SHP77 treated with DMSO at 0.1 percent for 48 hours (cell line): ENCODE measurements around the gene SMC4.
A peak's percentile ranks its signal among the peaks of the same experiment; 100 is the strongest.
"Not testable (repeated sequence)": the region's sequence is repeated elsewhere in the genome, so short reads cannot be mapped to it uniquely, and the experiment has no call there.

Experiments
- DNase-seq: peaks from one replicate; lab custom pipeline; 2025; lab: John Stamatoyannopoulos, UW

The SMC4 gene

DNA sequence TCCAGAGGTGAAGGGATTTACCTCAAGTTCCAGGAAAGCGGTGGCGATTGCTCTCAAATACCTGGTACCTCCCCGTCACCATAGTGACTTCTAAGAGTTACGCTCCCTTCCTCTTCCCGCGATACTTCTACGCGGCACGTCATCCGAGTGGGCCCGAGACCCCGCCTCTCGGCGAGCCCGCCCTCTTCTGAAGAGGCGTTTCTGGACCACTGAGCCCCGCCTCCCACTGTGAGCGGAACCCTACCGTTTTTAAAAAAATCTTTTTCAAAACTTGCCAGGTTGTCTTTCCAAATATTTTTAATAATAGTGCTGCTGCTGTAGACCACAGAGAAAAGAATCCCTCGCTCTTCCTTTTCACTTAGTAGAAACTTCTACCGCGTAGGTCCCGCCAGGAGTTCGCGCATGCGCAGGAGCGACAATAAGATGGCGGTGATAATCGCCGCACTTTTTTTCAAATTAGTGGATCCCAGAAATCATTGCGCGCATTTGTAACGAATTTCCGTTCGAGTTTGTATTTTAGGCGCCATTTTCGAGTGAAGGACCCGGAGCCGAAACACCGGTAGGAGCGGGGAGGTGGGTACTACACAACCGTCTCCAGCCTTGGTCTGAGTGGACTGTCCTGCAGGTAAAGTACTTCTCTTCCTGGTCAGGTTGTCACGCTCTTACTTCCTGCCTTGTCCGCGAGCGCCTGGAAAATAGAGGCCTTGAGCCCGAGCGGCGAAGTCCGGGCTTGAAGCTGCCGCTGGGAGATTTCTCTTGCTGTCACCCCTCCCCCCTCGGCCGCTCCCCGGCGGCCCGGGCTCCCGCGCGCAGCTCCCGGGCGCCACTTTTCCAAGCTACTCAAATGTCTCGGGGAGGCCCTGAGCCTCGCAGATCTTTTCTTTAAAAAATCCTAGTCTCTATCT lies at the start of gene SMC4, which contains the start of gene IFT80:
TSS of gene SMC4 (plus strand) at position 526 of the 905 bp plus-strand sequence. CDS start 1,177 bp downstream, outside the sequence.
TSS of gene IFT80 (minus strand) at position 101 of the 905 bp plus-strand sequence. CDS start 14,625 bp downstream, outside the sequence.
- DNase-seq = peak; percentile 92

DNA sequence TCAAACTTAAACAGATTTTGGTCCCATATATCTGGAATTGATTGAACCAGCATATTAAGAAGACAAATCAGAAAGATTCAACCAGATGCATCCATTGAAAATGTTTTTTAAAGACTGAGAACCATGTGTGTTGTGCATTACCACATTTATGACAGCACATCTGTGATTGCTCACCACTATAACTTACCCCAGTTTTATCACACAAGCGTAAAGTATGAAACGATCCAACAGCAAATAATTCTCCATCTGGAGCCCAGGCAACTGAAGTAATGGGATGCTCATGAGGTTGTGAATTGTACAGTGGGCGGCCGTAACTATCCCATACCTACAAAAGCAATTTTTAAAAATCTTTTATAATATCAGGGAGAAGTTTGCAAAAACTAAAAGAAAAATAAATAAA lies 43.6 kb upstream of the SMC4 start:
- no peak for DNase-seq

DNA sequence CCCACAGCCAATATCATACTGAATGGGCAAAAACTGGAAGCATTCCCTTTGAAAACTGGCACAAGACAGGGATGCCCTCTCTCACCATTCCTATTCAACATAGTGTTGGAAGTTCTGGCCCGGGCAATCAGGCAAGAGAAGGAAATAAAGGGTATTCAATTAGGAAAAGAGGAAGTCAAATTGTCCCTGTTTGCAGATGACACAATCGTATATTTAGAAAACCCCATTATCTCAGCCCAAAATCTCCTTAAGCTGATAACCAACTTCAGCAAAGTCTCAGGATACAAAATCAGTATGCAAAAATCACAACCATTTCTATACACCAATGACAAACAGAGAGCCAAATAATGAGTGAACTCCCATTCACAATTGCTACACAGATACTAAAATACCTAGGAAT lies 36.6 kb upstream of the SMC4 start:
- not testable (repeated sequence) for DNase-seq

DNA sequence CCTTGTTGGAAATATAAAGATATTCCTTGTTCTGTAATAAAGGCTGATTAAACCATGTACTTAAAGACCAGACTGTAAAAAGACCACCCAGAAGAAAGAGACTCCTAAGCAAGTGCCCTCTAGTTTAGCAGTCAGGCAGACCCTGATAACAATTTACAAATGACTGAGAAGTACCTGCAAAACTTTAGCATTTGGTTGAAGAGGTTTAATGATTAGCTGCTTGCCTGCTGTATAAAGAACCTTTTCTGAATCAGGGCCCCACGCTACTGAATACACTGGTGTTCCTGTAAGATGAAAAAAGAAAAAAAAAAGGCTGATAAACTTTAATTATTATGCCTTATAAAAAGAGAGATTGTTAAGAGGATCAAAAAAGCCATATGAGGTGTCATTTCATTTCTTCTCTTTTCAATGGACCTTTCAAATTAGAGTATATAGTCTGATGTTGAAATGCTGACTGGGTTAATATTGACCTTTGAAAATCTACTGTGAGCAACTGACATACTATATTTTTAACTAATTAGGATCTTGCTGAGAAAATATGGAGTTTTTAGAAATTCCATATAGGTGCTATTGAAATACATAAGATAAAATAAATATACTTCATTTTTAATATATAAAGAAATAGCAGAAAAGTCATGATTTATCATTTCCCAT lies 33.5 kb upstream of the SMC4 start:
- DNase-seq = no peak

DNA sequence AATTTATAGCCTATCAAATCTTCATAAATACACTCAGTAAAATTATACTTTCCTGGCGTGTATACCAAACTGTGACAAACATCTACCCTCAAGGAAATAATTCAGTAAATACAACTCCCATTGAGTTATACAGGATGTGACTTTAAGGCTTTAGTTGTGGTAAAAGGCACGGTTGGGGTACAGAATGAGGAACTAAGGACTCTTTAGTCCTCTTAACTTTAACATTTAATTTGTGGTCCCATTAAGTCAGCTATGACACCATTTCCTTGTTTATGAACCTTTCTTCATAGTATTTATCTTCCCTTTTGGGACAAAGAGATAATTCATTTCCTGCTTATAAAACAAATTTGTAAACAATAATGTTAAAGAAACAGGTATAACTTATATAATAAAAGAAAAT lies 30.6 kb upstream of the SMC4 start:
- DNase-seq = no peak

DNA sequence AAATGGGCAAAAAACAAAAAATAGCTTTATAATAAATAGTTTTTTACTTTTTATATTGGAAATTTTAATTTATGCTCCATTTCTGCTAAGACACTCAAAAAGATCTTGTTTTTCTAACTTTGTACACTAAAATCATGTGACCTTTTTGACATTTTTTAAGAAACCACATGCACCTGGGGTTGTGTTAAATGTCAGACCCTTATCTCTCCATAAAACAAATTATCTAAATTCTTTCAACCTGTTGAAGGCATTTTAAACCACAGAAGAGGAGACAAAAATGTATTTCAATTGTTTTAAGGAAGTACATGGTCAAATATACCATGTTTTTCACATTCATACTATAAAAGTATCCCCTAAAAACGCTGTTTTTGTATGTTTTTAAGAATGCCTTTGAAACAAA lies 29.7 kb upstream of the SMC4 start:
- no peak for DNase-seq

DNA sequence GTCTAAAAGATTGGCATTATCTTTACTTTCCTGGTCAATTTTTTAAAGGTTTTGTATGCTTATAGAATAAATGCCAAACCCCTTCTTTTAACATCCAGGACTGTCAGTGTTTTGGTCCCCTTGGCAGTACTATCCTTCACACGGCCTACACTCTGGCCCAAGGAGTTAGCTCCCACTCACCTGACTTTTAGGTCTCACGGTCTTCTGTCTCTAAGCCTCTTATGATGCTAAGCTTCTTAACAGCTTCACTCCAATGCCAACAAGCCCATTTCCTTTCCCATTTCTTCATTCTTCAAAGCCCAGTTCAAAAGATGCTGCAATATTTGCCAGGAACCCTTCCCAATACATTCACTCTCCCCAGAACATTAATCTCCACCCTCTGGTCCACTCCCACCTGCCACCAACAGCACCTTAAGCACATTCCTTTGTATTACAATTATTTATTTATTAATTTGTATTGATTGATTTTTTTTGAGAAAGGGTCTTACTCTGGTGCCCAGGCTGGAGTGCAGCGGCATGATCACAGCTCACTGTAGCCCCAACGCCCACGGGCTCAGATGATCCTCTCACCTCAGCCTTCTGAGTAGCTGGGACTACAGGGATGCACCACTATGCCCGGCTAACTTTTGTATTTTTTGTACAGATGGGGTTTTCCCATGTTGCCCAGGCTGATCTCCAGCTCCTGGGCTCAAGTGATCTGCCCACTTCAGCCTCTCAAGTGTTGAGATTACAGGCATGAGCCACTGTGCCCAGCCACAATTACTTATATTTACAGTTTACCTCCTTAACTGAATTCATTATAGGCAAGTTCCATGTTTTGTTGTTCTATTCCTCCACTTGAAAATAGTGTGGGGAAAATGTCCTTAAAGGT lies 28.2 kb upstream of the SMC4 start:
- no peak for DNase-seq

DNA sequence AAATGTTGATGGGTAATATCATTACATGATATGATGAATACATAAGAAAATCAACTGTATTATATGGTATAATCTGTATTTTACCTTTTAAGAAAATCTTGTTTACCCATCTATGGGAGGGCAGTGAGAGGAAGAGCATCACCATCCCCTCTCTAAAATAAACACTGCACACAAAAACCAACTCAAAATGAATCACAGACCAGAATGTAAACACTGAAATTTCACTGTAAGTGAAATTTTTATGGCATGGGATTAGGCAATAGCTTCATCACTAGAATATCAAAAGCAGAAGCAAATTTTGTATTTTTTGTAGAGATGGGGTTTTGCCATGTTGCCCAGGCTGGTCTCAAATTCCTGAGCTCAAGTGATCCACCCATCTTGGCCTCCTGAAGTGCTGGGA lies 26.7 kb upstream of the SMC4 start:
- DNase-seq = no peak

DNA sequence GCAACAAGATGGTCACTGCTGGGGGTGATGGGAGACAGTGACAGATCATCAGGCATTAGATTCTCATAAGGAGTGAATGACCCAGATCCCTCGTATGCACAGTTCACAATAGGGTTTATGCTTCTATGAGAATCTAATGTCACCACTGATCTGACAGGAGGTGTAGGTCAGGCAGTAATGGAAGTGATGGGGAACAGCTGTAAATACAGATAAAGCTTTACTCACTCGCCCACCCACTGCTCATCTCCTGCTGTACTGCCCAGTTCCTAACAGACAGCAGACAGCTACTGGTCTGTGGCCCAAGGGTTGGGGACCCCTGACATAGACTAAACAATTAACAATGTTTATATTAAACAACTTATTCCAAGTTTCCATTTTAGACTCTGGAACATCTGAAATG lies 25.8 kb upstream of the SMC4 start:
- no peak for DNase-seq

DNA sequence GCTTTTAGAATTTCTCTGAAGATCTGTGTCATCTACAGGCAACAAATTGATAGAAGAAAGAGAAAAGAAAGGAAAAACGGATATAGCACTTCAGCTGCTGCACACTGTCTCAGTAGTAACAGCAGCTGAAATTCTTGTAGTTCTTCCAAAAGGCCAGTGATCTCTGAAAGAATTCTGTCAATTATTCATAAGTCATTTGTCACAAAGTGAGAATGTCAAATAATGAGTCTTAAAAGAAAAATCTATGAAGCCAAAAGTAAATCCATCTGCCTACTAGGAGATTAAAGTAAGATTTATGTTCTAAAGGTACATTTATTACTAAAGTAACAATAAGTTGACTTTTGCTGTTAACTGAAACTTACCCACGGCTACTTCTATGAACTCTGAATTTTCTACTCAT lies 25.0 kb upstream of the SMC4 start:
- no peak for DNase-seq

DNA sequence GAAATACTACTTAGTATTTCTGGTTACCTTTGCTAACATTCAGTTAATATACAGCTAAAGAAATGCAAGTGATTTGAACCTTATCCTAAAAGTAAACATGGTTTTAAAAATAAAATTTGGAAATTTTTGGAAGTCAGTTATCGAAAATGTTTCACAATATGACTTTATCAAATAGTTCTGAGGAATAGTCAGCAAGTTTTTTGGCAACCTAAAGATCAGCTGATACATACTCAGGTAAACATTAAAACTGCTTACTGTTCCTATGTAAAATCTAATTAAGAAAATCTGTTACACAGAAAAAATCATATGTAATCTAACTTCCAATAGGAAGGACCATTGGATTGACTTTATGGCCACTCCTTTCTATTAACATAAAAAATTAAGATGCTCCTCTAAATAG lies 24.5 kb upstream of the SMC4 start:
- no peak for DNase-seq

DNA sequence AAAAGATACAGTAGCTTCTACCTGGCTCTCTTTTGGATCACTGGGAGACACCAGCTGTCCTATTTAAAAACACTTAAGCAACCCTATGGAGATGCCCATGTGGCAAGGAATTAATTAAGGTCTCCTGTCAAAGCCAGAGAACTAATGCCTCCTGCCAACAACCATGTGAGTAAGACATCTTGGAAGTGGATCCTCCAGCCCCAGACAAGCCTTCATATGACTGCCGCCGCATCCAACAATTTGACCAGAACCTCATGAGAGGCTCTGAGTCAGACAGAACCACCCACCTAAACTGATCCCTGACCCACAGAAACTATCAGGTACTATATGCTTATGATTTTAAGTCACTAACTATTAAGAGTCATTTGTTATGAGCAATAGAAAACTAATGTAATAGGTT lies 22.8 kb upstream of the SMC4 start:
- no peak for DNase-seq

DNA sequence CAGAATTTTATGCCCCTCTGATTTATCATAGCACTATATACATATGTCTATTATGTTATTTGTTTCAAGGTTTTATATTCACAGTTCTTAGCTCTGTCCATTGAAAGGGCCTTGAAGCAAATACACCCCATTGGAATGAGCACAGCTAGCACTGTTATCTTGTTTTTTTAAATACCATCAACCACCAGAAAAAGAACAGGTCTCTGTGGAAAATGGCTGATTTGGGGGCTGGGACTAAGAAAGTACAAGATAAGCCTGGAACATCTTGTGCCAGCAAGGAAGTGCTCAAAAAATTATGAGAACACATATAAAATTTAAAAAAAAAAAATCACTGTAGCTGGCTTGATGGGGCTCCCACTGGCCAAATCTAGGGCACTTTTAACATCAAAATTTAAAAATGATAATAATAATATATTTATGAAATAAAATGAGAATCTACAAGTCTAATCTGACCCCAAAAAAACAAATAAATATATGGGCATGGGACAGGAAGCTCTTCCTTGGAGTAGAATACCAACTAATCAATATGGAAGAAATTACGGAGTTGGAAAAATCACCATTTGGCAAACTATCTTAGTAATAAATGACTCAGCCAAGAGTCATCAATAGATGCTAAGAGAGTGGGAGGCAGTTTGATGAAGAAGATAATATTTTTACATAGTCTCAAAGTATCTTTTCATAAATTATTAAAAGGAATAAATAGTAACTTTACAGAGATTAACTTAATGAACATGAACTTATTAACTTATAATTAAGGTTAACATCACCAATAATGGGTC lies 20.9 kb upstream of the SMC4 start:
- DNase-seq = no peak

DNA sequence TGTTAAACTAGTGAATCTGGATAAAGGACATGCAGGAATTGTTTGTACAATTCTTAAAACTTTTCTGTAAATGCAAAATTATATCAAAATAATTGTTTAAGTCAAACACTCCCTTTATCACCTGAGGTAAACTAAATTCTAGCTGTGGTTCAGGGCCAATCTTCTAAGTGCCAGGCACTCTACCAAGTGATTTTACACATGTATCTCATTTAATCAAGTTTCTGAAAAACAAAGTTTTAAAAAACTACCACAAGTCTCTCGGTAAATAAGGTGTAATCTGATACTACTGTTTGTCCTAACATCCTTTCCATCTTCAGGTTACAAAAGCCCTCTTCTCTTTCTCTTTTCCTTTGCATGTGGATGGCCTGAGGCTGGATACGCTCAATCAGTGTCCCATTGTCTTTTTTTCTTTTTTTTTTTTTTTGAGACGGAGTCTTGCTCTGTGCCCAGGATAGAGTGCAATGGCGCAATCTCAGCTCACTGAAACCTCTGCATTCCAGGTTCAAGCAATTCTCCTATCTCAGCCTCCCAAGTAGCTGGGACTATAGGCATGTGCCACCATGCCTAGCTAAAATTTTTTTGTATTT lies 19.7 kb upstream of the SMC4 start:
- DNase-seq = no peak

DNA sequence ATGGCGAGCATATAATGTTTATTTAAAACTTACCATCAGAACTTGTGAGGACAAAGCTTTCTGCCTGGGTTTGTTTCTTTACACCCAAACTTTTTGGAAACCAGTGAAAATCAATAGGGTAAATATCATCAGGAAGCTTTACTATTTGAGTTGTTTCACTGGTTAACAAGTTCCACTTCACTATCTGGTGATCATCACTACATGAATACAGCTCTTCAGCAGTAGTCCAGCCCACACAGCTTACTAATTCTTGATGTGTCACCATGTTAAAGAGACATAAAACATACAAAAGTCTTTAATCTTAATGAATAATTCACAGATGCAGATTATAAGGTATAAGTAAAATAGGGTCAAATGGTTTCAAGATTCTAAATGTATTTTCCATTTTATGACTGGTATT lies 18.0 kb upstream of the SMC4 start:
- no peak for DNase-seq

DNA sequence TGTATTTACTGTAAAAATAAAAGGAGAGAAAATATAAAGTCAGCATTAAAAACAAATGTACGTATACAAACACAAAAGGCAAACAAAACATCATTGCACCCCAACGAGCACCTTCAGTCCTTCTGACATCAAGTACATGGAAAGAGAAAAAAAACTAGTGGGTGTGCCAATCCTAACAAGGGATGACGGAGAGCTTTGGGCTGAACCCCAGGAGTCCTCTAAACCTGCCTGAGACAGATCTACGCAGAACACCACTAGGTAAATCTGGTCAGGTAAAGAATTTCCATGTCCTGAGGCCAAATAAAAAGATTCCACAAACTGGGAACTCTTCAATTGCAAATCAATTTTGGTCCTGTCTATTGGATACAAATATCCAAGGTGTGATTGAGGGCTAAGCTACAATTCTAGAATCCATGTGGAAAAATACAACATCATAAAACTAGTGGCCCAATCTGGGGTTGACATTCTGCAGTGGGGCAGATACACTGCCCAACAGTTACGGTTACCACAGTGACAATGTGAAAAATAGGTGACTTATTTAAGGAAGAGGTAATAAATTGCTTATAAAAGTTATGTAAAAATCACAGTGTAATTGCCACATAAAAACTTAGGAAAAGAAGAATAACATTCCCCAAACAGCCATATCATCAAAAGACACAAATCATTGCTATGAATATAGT lies 14.7 kb upstream of the SMC4 start:
- no peak for DNase-seq

DNA sequence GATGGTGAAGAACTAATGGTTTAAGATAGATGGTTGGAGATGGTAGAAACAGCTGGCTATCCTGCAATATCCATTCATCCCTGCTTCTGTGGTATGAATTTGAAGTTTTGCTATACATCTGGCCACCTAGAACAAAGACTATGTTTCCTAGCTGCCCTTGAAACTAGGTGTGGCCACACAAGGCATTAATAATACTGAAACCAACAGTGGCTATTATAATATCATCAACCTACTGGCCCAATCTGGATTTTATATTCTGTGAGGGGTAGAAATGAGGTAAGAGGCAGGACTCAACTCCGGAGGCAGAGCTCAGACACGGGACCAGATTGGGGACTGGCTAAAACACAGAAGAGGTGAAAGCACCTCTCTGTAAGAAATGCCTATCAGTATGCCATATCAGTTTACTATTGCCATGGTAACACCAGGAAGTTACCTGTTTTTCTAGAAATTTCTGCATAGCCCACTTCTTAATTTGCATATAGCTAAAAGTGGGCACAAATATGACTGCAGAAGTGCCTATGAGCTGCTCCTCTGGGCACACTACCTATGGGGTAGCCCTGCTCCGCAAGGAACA lies 8.8 kb upstream of the SMC4 start:
- no peak for DNase-seq

DNA sequence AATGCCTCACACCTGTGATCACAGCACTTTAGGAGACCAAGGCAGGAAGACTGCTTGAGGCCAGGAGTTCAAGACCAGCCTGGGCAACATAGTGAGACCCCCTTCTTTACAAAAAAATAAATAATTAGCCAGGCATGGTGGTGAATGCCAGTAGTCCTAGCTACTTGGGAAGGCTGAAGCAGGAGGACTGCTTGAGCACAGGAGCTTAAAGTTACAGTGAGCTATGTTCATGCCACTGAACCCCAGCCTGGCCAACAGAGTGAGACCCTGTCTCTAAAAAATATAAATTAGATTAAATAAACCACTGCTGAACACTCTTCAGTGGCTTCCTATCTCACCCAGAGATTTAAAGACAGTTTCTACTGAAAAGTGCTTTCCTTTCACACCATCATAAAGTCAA lies 6.7 kb upstream of the SMC4 start:
- no peak for DNase-seq

DNA sequence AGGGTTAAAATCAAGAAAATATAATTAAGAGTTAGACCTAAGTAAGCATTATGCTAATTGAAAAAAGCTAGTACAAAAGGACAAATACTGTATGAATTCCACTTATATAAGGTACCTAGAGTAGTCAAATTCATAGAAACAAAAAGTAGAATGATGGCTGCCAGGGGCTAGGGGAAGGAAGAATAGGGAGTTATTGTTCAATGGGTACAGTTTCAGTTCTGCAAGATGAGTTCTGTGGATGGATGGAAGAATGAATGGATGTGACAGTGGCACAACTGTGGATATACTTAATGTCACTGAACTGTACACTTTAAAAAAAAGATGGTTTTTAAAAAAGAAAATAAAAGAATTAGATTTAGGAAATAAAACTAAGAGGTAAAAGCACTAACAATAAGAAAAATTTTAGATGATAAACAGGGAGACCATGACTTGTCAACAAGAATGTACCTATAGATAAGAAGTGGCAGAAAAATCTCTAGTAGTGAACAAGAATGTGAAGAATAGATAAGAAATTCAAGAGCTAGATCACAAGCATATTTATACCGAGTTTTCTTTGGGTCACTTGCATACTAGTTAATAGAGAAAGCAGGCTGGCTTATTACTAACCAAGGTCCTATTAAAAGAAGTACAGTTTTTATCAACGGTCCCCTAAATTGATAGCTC lies 6.0 kb upstream of the SMC4 start:
- DNase-seq = no peak

DNA sequence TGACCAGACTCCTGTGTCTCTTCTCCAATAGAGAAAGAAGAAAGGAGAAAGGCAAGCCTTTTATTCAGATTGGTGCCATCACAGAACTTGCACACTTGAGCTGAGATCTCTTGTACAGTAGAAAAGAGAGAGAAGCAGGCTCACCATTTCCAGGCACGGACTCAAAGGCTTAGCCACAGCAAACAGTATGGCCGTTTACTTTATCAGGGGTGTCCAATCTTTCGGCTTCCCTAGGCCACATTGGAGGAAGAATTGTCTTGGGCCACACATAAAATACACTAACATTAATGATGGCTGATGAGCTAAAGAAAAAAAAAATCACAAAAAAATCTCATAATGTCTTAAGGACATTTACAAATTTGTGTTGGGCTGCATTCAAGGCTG lies 5.4 kb upstream of the SMC4 start:
- no peak for DNase-seq
